HG03159 (cell line): Measurements from ENCODE around the gene OR6M1.

ENCODE experiments used
- ATAC-seq: cut with Tn5 transposase; IDR thresholded peaks from one replicate; pipeline ENCODE4 v1.9.1; 2021; ENCODE audit warnings: mild to moderate bottlenecking, moderate library complexity; ENCODE audit not compliant: unreplicated experiment

OR6M1 gene

DNA sequence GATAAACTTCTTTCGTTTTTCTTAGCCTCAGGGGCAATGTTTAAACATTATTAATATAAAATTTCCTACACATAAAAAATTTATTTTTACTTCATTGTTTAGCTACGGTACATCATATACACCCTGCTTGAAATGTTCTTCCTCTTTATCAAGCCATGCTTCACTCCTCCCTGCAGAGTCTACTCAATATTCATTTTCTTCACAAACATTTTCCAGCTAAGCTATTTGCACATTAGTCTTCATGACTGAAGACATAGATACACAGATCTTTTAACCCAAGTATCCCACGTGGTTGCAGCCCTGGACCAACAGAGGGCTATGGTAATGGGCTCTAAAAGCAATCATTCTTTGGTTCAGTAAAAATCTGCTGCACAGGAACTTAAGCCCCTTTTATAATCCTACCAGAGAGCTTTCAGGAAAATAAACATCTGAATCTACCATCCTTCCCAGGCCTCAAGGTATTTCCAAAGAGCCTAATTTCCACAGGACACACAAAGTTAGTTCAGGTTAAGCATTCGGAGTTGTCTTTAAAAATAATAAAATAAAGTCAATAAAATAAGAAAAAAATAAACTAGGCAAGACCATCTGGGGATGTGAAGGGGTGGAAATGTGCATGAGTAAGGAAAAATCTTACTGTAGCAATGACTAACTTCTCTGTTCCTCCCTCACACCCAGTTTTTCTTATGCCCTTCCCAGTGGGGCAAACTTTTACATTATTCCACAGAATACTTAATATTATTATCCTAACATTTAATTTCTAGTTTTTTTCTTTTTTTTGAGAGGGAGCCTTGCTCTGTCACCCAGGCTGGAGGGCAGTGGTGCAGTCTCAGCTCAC is 30.2 kb downstream of the OR6M1 start:
- no peak for ATAC-seq

DNA sequence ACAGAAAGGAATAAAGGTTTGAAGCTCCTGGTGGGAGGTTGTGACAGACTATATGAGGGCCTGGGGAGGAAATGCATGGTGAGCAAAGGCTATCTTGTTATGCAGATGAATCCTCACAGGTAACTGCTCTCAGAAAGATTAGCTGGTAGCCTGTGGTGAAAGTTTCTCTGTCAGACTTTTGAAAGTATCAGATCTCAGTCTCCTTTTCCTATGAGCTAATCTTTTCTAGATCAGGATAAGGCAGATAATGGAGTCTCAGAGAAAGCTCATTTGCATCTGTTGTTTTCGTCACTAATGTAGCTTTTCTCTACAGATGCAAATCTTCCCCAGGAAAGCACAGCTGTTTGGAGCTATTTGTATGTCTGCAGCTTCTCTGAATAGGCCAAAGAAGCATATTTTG is 30.9 kb downstream of the OR6M1 start:
- ATAC-seq, result no peak

DNA sequence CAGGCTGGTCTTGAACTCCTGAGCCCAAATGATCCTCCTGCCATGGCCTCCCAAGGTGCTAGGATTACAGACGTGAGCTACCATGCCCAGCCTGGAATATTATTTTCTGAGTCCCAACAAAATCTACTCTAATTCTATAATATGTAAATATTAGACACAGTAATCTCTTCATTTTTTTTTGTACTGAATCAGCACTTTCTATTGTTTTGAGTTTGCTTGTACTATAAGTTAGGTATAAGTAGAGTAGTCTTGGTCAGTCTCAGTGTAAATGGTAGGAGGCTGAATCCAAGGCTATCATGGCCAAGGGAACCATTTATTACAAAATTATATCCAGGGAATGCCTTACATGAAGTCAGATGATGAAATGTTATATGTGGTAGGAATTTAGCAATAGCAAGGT is 32.2 kb downstream of the OR6M1 start:
- no peak for ATAC-seq

DNA sequence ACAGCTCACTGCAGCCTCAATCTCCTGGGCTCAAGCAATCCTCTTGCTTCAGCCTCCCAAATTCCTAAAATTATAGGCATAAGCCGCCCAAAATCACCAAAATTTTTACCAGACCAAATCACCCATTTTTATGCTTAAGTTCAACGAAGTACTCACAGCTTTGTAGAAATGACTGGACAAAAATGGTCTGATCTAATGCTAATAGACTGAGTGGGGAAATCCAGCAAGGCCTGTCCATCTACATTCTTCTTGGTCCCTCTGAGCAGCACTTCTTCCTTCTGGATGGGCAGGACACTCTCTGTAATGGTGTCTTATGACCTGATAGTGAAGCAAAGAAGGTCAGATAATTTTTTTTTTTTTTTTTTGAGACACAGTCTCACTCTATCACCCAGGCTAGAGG is 33.1 kb downstream of the OR6M1 start:
- ATAC-seq, result no peak

DNA sequence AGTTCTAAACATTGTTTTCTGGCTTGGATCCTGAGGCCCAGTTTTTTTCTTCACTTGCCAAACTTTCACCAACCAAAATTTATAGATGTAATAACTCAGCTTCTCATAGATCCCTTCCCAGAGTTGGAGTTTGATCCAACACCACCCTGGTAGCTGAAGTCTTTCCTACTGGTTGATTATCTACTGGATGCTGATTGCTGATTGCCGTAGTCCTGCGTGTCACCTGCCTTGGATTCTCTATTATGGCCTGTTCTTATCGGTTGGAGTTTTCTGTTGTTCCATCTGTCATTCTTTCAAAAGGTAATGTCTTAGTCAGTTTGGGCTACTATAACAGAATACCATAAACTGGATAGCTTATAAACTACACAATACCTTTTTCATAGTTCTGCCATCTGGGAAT is 34.5 kb downstream of the OR6M1 start:
- no peak for ATAC-seq

DNA sequence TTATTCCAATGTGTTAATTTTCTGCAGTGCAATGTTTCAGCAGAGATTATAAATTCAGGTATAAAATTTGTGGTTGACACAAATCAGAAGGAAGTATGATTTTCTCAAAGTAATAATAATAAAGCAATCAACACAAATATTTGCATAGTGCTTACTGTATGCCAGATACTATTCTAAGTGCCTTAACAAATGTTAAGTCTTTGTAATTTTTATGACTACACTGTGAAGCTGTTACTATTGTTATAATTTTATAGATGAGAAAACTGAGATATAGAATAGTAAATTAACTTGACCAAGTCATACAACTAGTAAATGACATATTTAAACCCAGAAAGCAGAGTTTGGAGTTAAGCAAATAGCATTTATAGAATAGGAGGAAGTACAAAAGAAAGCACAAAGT is 35.4 kb downstream of the OR6M1 start:
- ATAC-seq, result no peak

DNA sequence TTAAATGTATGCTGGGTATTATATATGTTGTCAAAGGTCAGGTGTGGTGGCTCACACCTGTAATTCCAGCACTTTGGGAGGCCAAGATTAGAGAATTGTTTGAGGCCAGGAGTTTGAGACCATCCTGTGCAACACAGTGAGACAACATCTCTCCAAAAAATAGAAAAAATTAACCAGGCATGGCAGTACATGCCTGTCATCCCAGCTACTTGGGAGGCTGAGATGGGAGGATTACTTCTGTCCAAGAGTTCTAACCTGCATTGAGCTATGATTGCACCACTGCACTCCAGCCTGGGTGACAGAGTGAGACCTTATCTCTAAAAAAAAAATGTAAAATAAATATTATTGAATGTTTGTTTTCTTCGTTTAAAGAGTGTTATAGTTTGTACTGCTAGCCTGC is 40.5 kb downstream of the OR6M1 start:
- no peak for ATAC-seq

DNA sequence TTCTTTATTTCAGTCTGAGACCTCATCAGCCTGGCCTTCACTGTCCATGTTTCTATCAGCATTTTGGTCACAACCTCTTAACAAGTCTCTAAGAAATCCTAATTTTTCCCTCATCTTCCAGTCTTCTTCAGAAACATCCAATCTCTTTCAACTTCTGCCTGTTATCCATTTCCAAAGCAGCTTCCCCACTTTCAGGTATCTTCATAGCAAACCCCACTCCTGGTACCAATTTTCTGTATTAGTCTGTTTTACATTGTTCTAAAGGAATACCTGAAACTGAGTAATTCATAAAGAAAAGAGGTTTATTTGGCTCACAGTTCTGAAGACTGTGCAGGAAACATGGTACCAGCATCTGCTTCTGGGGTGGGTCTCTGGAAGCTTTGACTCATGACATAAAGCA is 43.7 kb downstream of the OR6M1 start:
- ATAC-seq, result no peak

DNA sequence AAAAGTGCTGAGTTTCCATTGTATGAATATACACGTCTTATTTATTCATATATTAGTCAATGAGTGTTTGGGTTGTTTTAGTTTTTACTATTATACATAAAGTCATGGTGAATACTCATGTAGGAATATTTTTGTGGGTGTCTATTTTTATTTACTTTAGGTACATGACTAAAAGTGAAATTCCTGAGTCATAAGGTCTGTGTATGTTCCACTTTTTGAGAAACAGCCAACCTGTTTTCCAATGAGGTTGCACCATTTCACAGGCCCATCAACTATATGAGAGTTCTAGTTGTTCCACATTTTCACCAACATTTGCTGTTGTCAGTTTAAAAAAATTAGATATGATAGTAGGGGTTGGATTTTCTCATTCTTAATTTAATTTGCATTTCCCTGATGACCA is 45.3 kb downstream of the OR6M1 start:
- ATAC-seq, result peak; percentile 78

DNA sequence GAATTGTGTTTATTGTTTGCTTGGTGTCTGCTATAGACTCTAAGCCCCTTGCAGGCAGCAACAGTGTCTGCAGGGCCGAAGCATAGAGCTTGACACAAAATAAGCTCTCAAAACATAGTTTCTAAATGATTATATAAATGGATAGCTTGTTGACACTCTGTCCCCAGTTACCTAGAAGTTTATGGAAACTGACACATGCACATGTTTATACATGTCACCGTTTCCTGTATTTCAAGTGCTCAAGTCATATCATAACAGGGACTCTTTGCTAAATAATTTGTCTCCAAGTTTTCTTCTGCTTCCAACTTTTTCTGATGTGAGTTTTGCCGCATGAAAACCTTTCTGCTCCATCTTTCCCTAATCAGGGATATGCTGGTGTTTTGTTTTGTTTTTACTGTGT is 48.2 kb downstream of the OR6M1 start:
- no peak for ATAC-seq

DNA sequence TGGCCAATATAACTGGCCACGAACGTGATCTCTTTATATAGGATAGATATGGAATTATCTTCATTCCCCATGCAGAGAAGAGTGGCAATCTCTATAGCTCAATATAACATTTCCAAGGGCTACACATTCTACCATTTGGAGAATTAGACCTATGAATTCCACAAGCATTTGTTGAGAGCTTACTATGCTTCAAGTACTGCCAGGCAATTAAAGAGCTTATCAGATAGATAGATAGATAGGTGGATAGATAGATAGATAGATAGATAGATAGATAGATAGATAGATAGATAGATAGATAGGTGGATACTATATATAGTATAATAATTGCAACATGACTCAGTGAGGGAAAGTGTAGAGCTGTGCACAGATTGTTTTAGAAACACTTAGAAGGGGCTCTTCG is 50.3 kb downstream of the OR6M1 start:
- ATAC-seq, result no peak
